Activated CD4-positive, alpha-beta T cell treated with anti-CD3 and anti-CD28 coated beads for 4 hours (primary cell): ENCODE measurements around the gene SLC12A5.
A peak's percentile ranks its signal among the peaks of the same experiment; 100 is the strongest.

Experiments
- DNase-seq, 2 donors: peaks; one replicate each; pipeline ENCODE4 v3.0.0-alpha.2; 2020

Gene SLC12A5

GRCh38 chr20:46030284-46031013 lies 1.4 kb downstream of the SLC12A5 start:
- no peak for DNase-seq

- no peak for DNase-seq
These were observed 2.1 kb downstream of the SLC12A5 start for GRCh38 chr20:46031014-46031569.

- no peak for DNase-seq
These were observed 2.8 kb downstream of the SLC12A5 start for GRCh38 chr20:46031701-46032254.

DNA sequence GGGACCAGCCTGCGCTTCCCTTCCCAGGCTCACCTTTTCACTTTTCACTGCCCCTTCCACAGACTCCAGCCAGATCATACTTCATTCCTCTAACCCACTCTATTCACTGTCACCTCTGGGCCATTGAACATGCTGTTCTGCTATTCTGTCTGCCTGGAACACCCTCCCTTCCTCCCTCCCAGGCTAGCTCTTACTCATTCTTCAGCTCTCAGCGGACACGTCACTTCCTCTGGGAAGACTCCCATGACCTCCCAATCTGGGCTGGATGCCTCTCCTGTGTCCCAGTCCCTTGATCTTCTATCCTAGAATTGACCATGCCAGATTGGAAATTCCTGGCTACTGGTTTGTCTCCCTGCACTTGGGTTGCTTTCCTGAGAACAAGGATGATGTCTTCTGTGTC lies 5.0 kb downstream of the SLC12A5 start:
- DNase-seq: no peak

DNA sequence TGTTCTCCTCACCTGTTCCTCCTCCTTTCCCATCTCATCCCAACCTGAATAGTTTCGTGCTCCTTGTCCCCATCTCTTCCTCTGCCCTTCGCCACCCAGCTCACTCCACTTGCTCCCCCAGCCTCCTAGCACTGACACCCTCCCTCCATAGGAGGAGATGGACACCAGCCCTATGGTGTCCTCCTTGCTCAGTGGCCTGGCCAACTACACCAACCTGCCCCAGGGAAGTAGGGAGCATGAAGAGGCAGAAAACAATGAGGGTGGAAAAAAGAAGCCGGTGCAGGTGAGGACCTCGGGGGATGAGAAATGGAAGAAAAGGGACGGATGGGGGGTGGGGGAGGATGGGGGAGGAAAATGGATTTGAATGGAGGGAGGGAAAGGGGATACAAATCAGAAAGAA lies 6.2 kb downstream of the SLC12A5 start:
- DNase-seq: no peak

- no peak for DNase-seq
These were observed 6.7 kb downstream of the SLC12A5 start for GRCh38 chr20:46035713-46036112.

DNA sequence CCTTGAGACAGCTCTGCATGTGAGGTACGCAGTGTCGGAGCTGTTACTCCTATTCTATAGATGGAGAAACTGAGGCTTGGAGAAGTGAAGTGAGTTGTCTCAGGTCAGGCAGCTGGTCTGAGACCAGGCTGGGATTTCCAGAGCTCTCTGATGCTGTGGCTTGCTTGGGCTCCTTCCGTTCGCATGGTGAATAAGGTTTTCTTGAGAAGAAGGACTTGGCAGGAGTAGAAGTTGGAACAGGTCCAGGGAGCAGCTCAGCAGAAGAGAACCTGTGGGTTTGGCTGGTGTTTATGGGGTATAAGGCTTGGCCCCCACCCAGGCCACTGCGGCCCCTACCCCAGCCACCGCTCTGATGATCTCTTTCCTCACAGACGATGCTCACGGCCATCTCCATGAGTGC lies 7.4 kb downstream of the SLC12A5 start:
- no peak for DNase-seq

DNA sequence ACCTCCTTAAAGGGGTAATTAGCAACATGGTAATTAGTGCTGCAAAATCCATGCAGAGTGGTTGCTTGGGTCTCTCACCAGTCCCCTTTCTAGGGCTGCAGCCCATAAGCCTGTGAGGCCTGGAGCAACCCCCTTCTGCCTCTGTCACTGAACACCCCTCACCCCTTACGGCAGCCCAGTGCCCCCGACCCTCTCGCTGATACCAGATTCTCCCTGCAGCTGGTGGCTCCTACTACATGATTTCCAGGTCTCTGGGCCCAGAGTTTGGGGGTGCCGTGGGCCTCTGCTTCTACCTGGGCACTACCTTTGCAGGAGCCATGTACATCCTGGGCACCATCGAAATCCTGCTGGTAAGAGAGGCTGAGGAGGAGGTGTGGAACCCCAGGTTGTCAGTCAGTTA lies 8.0 kb downstream of the SLC12A5 start:
- no peak for DNase-seq

- DNase-seq: peak; percentile 17 to 33
These were observed 12.0 kb downstream of the SLC12A5 start for GRCh38 chr20:46040902-46041535.

DNA sequence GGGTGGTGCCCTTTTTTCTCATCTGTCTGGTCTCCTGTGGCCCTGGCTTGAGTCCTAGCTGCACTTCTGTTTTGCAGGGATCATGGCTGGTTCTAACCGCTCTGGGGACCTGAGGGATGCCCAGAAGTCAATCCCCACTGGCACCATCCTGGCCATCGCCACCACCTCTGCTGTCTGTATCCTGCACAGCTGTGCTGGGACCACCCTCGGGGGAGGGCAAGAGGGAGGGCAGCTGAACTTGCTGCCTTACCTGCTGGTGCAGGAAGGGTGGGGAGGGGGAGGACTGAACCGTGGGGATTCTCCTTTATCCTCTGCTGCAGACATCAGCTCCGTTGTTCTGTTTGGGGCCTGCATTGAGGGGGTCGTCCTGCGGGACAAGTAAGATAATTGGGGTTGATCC lies 14.5 kb downstream of the SLC12A5 start:
- no peak for DNase-seq

GRCh38 chr20:46044896-46045295 lies 15.9 kb downstream of the SLC12A5 start:
- no peak for DNase-seq

DNA sequence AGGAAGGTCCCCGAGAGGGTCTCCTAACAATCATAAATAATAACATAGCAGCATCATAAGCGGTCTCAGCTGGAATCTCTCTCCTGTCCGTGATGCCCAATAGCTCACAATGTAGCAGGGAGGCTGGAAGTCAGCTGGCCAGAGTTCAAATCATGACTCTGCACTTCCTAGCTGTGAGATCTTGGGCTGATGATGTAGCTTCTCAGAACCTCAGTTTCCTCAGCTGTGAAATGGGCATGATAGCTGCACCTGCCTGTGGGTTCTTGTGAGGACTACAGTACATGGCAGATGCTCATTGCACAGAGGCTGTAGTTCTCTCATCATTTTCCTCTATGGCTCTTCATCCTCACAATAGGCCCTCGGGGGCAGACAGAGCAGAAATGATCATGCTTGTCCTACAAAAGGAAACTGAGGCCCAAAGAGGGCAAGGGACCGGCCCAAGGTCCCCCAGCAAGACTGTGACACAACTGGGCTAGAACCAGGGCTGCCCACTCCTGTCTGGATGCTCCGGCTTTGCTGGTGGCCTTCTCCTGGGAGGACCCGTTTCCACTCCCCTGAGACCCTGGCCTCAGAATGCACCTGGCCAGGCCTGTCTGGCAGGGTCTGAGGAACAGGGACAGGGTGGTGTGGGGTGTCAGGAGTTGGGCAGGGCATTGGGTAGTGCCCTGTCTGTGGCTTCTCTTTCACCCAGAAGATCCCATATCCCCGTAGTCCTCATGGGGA lies 17.7 kb downstream of the SLC12A5 start:
- no peak for DNase-seq

- no peak for DNase-seq
These were observed 18.8 kb downstream of the SLC12A5 start for GRCh38 chr20:46047821-46048220.

- no peak for DNase-seq
These were observed 20.2 kb downstream of the SLC12A5 start for GRCh38 chr20:46049190-46049589.

DNA sequence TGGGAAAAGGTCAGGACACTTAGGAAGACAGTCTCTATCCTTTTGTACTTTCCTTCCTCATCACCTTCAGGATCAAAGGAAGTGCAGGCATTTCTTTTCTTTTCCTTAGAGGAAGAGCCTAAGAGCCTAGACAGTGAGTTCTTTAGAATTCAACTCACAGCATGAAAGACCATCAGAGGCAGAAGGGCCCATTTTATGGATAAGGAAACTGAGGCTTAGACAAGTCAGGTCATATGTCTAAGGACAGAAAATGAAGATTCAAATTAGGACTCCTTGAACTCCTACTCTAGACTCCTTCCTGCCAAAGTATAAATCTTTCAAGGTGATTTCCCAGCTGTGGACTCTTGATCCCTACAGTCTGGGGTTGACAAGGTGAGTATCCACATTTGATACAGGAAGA lies 20.8 kb downstream of the SLC12A5 start:
- no peak for DNase-seq

GRCh38 chr20:46050444-46050843 lies 21.4 kb downstream of the SLC12A5 start:
- no peak for DNase-seq

- no peak for DNase-seq
These were observed 21.9 kb downstream of the SLC12A5 start for GRCh38 chr20:46050885-46051284.

- DNase-seq: no peak
These were observed 22.7 kb downstream of the SLC12A5 start for GRCh38 chr20:46051556-46052308.

DNA sequence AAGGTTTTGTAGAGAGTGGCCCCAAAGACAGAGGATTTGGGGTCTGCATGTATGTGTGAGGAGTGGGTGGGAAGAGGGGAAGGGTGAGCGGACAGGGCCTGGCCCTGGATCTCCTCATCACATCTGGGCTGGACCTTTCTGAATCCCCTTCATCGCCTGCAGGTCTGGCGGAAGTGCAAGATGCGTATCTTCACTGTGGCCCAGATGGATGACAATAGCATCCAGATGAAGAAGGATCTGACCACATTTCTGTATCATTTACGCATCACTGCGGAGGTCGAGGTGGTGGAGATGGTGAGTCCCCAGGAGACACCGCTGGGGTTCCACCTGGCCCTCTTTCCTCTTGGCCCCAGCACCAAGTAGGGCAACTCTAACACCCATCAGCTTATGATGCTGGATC lies 24.4 kb downstream of the SLC12A5 start:
- DNase-seq: no peak

DNA sequence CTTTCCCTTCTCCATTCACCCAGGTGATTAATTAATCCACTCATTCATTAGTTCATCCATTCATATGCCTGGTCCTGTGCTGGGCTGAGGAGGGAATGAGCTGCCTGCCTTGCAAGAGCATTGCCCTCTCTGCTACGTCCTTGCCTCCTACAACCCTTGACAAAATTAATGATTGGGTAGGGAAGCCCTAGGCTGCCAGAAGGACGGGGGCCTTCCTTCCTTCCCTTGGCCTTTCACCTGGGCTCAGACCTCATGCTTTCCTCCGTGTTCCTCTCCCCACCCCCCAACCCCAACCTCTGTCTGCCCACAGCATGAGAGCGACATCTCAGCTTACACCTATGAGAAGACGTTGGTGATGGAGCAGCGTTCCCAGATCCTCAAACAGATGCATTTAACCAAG lies 25.6 kb downstream of the SLC12A5 start:
- DNase-seq: no peak

DNA sequence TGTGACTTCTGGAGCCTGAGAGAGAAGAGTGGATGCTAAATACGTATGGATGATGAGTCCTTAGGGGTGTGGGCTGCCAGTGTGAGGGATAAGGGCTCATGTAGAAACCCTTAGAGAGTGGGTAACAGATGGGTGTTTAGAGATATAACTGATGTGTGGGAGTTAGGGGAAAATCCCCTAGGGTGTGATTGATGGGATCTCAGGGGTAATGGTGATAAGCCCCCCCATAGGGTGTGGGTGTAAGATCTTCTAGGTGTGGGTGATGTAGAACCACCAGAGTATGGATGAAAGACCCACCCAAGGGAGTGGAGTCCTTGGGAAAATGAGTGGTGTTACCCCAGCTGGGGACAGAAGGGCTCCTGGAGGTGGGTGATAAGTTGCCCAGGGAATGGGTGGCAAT lies 26.3 kb downstream of the SLC12A5 start:
- DNase-seq: no peak

GRCh38 chr20:46056027-46056833 lies 27.2 kb downstream of the SLC12A5 start:
- DNase-seq: no peak
